HG03108 (cell line): ENCODE results near the gene TPSB2.

Source experiments
- ATAC-seq: cut with Tn5 transposase; IDR thresholded peaks from one replicate; pipeline ENCODE4 v1.9.1; 2021; ENCODE audit warnings: moderate library complexity; ENCODE audit not compliant: unreplicated experiment

Gene TPSB2

GRCh38 chr16:1221628-1222552 lies 8.1 kb downstream of the TPSB2 start:
- ATAC-seq: no peak

- ATAC-seq: no peak
Observed at GRCh38 chr16:1220841-1221627, 8.9 kb downstream of the TPSB2 start.

DNA sequence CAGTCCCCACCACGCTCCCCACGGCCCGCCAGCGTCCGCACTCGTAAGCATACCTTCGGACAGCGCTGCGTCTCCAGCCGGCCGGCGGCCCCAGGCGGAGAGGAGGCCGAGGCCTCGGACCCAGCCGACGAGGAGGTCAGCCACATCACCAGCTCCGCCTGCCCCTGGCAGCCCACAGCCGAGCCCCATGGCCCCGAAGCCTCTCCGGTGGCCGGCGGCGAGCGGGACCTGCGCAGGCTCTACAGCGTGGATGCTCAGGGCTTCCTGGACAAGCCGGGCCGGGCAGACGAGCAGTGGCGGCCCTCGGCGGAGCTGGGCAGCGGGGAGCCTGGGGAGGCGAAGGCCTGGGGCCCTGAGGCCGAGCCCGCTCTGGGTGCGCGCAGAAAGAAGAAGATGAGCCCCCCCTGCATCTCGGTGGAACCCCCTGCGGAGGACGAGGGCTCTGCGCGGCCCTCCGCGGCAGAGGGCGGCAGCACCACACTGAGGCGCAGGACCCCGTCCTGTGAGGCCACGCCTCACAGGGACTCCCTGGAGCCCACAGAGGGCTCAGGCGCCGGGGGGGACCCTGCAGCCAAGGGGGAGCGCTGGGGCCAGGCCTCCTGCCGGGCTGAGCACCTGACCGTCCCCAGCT lies 9.8 kb downstream of the TPSB2 start:
- no peak for ATAC-seq

- ATAC-seq: no peak
Observed at GRCh38 chr16:1218930-1219611, 10.9 kb downstream of the TPSB2 start.

GRCh38 chr16:1218061-1218929 lies 11.7 kb downstream of the TPSB2 start:
- ATAC-seq: no peak

GRCh38 chr16:1217526-1217925 lies 12.5 kb downstream of the TPSB2 start:
- no peak for ATAC-seq

- ATAC-seq: no peak
Observed at GRCh38 chr16:1216681-1217400, 13.1 kb downstream of the TPSB2 start.

DNA sequence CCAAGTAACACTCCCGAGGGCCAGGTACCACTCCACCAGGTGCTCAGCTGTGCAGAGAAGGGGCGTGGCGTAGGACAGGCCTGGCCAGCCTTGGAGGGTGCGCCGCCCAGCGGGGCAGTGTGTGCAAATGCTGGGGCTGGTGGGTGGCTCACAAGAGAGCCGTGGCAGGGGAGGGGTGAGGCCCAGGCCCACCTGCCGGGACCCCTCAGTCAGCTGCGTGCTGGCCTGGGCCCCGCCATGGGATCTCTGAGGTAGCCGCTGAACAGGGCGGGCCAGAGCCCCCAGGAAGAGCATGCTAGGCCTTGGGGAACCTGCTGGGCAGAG lies 13.7 kb downstream of the TPSB2 start:
- ATAC-seq: no peak

DNA sequence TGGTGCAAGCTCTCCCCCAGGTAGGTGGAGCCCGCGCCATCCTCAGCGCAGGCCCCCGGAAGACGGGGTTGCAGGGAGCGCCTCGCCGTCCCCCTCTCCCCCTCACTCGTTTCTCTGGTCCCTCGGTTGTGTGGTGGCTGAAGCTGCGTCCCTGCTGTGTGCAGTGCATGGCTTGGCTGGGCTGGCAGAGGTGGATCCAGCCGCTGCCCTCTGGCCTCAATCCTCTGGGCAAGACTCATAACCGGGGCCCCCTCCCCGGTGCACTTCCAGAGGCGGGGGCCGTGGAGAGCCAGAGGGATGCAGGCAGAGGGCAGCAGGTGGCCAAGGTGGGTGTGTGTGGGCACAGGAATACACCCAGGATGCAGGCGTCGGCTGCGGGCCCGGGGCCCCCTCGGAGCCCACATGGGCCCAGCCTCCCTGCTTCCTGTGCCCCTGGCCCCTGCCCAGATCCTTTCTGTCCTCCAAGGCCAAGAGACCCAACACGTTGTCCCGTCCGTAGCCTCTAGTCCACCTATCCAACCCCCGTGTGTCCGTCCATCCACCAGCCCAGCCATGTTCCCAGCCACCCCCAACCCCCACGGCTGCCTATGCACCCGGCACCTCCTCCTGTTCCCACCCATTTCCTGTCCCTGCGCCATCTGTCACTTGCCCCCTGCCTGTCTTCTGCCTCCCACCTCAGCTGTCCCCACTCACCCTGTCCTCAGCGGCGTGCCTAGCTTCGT lies 14.2 kb downstream of the TPSB2 start:
- no peak for ATAC-seq

DNA sequence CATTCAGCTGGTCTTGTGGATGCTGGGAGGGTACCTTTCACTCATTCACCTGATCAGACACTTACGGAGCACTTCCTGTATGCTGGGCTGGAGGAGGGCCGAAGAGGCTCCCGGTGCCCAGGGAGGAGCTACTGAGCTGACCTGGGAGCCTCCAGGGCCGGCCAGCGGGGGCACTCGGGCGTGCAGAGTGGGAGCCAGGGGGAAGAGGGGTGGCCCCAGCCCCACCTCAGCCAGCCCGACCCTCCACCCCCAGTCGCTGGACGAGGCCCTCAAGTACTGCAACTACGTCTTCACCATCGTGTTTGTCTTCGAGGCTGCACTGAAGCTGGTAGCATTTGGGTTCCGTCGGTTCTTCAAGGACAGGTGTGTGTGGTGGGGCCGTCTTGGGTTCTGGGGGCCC lies 15.3 kb downstream of the TPSB2 start:
- no peak for ATAC-seq

- no peak for ATAC-seq
Observed at GRCh38 chr16:1213796-1214372, 16.1 kb downstream of the TPSB2 start.

- ATAC-seq: no peak
Observed at GRCh38 chr16:1213231-1213630, 16.8 kb downstream of the TPSB2 start.

DNA sequence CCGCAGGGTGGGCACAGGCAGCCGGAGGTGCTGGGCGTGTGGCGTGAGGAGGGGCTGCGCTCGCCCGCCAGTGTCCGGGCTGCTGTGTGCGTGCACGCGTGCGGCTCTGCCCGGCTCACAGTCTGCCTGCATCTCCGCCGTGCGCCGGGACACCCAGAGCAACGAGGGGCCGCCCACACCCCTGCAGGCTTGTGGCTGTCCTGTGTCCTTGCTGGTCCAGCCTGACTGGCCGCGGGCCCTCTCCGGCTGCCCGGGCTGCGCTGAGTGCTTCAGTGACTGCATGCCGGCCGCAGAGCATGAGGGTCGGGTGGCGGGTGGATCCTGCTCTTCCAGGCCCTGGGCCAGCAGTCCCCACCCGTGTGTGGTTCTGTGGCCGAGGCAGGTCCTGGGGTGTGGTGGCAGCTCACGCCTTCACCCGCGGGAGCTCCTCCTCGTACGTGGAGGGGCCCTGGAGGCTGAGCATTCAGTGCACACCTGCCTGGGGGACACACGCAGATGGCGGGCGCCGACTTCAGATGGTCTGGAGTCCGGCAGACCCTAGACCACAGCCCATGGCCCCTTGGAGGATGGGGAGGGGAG lies 17.3 kb downstream of the TPSB2 start:
- ATAC-seq: no peak

DNA sequence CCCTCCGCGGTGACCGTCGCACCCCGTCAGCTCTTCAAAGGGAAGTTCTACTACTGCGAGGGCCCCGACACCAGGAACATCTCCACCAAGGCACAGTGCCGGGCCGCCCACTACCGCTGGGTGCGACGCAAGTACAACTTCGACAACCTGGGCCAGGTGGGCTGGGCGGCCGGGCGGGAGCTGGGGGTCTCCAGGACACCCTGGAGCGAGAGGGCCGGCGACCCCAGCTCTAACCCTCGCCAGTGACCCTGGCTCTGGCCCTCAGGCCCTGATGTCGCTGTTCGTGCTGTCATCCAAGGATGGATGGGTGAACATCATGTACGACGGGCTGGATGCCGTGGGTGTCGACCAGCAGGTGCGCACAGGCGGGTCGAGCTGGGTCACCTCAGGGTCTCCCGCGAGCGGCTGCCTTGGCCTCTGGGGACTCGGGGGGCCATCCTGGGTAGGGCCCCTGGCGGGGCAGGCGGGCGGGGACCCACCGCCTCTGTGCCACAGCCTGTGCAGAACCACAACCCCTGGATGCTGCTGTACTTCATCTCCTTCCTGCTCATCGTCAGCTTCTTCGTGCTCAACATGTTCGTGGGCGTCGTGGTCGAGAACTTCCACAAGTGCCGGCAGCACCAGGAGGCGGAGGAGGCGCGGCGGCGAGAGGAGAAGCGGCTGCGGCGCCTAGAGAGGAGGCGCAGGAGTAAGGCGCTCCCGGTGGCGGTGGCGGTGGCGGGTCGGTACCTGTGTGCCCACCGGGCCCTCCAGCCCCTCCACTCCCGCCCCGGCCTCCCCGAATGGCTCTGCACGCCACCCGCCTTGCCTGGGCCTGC lies 18.3 kb downstream of the TPSB2 start:
- no peak for ATAC-seq

- ATAC-seq: no peak
Observed at GRCh38 chr16:1210461-1210860, 19.5 kb downstream of the TPSB2 start.

DNA sequence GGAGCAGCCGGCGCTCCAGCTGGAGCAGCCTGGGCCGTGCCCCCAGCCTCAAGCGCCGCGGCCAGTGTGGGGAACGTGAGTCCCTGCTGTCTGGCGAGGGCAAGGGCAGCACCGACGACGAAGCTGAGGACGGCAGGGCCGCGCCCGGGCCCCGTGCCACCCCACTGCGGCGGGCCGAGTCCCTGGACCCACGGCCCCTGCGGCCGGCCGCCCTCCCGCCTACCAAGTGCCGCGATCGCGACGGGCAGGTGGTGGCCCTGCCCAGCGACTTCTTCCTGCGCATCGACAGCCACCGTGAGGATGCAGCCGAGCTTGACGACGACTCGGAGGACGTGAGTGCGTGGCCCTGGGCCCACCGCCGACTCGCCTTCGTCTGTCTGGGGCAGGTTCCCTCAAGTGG lies 20.9 kb downstream of the TPSB2 start:
- no peak for ATAC-seq

DNA sequence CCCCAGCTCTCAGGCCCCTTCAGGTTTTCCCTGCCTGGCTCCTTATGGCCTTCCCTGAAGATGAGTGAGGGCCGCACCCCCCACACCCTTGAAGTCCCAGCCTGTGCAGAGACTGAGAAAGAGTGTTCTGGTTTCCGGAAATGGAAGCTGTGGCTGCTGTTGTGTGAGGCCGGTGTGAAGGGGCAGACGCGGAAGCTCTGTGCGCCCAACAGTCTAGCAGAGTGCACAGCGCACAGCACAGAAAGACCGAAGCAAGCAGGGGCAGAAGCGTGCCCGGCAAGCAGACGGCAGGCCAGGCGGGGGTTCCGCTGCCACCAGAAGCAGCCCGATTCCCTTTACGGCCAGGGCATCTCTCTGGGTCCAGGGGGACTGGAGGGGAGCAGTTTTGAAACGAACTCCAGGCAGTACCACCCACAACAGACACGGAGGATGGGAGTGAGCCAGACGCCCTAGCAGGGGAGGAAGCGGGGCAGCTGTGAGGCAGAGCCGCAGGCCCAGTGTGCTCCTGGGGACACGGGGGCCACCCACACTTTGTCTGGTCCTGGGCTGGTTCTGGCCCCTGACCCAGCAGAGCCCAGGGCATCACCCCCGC lies 21.6 kb downstream of the TPSB2 start:
- ATAC-seq: no peak
